ENCODE measurements around the gene PCNT.

DNA sequence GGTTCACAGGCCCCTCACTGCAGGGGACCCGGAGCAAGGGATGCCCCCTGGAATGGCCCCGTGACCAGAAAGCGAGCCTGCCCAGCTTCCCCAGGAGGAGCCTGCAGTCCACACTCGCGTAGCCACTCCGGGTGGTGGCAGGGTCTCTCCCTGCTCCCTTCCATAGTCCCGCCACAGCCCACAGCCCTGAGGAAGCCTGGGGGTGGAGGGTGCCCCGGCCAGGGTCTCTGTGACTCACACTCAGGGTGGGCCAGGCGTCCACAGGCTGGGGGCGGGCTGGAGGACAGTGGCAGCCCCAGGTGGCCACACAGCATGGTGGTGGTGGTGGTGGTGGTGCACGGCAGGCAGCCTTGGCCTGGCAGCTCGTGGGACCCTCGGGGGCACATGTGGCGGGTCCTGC, 22.2 kb upstream of the PCNT start:
- TF ChIP-seq, protein P1, sequence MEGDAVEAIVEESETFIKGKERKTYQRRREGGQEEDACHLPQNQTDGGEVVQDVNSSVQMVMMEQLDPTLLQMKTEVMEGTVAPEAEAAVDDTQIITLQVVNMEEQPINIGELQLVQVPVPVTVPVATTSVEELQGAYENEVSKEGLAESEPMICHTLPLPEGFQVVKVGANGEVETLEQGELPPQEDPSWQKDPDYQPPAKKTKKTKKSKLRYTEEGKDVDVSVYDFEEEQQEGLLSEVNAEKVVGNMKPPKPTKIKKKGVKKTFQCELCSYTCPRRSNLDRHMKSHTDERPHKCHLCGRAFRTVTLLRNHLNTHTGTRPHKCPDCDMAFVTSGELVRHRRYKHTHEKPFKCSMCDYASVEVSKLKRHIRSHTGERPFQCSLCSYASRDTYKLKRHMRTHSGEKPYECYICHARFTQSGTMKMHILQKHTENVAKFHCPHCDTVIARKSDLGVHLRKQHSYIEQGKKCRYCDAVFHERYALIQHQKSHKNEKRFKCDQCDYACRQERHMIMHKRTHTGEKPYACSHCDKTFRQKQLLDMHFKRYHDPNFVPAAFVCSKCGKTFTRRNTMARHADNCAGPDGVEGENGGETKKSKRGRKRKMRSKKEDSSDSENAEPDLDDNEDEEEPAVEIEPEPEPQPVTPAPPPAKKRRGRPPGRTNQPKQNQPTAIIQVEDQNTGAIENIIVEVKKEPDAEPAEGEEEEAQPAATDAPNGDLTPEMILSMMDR (IDR thresholded peaks at IDR 0.05; ENCODE audit: poor library complexity, severe bottlenecking) = no peak
- no peak for TF ChIP-seq EZH2 (IDR thresholded peaks at IDR 0.05; ENCODE audit: borderline replicate concordance, insufficient read depth, low read length, poor library complexity, severe bottlenecking)
- TF ChIP-seq POLR2AphosphoS5 (IDR thresholded peaks at IDR 0.05) = no peak
- no peak for TF ChIP-seq EP300 (conservative IDR thresholded peaks at IDR 0.05; ENCODE audit: poor library complexity, severe bottlenecking)
- TF ChIP-seq MXI1 (conservative IDR thresholded peaks at IDR 0.05; ENCODE audit: poor library complexity, severe bottlenecking) = no peak
